ENCODE results near the gene MYNN.

Gene MYNN

GRCh38 chr3:169751875-169752274, 21.3 kb upstream of the MYNN start:
- TF ChIP-seq, protein P1, sequence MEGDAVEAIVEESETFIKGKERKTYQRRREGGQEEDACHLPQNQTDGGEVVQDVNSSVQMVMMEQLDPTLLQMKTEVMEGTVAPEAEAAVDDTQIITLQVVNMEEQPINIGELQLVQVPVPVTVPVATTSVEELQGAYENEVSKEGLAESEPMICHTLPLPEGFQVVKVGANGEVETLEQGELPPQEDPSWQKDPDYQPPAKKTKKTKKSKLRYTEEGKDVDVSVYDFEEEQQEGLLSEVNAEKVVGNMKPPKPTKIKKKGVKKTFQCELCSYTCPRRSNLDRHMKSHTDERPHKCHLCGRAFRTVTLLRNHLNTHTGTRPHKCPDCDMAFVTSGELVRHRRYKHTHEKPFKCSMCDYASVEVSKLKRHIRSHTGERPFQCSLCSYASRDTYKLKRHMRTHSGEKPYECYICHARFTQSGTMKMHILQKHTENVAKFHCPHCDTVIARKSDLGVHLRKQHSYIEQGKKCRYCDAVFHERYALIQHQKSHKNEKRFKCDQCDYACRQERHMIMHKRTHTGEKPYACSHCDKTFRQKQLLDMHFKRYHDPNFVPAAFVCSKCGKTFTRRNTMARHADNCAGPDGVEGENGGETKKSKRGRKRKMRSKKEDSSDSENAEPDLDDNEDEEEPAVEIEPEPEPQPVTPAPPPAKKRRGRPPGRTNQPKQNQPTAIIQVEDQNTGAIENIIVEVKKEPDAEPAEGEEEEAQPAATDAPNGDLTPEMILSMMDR (IDR thresholded peaks at IDR 0.05; ENCODE audit: low read depth, low read length) = no peak
- no peak overlapping the region for H3K4me3 ChIP-seq (replicated peaks in 1 of 2; ENCODE audit: low read depth in 2 of 2, low read length in 2 of 2)
- DNase-seq (ENCODE audit: low read depth in 2 of 2) = no peak

GRCh38 chr3:169754711-169755110, 18.5 kb upstream of the MYNN start:
- TF ChIP-seq, protein P1 (IDR thresholded peaks at IDR 0.05; ENCODE audit: low read depth, low read length) = no peak
- no peak for DNase-seq (ENCODE audit: low read depth in 2 of 2)
- H3K4me3 ChIP-seq (replicated peaks in 1 of 2; ENCODE audit: low read depth in 2 of 2, low read length in 2 of 2) = no peak overlapping the region

GRCh38 chr3:169755488-169755887, 17.7 kb upstream of the MYNN start:
- no peak overlapping the region for H3K4me3 ChIP-seq (replicated peaks in 1 of 2; ENCODE audit: low read depth in 2 of 2, low read length in 2 of 2)
- DNase-seq (ENCODE audit: low read depth in 2 of 2) = no peak
- TF ChIP-seq, protein P1 (IDR thresholded peaks at IDR 0.05; ENCODE audit: low read depth, low read length) = no peak

- H3K4me3 ChIP-seq (replicated peaks in 1 of 2; ENCODE audit: low read depth in 2 of 2, low read length in 2 of 2) = no peak overlapping the region
- TF ChIP-seq, protein P1 (IDR thresholded peaks at IDR 0.05; ENCODE audit: low read depth, low read length) = no peak
- no peak for DNase-seq (ENCODE audit: low read depth in 2 of 2)
Observed at GRCh38 chr3:169758359-169758994, 14.7 kb upstream of the MYNN start.

- TF ChIP-seq, protein P1 (IDR thresholded peaks at IDR 0.05; ENCODE audit: low read depth, low read length) = no peak
- DNase-seq (ENCODE audit: low read depth in 2 of 2) = peak; percentile 30 to 85
Observed at GRCh38 chr3:169759256-169759655, 13.9 kb upstream of the MYNN start.

DNA sequence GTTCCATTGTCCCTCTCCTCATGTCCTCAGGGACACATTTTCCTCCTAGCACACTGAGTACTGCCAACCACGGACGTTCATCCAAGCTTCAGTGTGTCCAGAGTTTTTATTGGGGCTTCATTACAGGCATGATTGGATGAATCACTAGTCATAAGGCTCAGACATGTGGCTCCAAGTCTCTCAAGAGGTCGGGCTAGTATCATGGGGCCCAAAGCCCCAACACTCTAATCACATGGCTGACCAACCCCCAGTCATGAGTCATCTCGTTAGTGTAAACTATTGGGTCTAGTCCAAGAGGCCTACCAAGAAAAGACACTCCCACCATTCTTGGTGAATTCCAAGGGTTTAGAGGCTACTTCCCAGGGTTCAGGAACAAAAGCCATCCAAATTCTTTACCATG, 12.7 kb upstream of the MYNN start:
- no peak overlapping the region for H3K4me3 ChIP-seq (replicated peaks in 1 of 2; ENCODE audit: low read depth in 2 of 2, low read length in 2 of 2)
- peak; percentile 62 to 81 for DNase-seq (ENCODE audit: low read depth in 2 of 2)
- TF ChIP-seq, protein P1 (IDR thresholded peaks at IDR 0.05; ENCODE audit: low read depth, low read length) = no peak

More at GRCh38 chr3:169759256-169759655, 13.9 kb upstream of the MYNN start:
- H3K4me3 ChIP-seq (replicated peaks in 1 of 2; ENCODE audit: low read depth in 2 of 2, low read length in 2 of 2) = no peak overlapping the region

All from cardiac fibroblast (primary cell).